Activated naive CD4-positive, alpha-beta T cell (primary cell): ENCODE results near the gene SGSM1.

Experiments used
- DNase-seq, 4 experiments: peaks; one replicate each; lab custom pipeline; 2025; lab: John Stamatoyannopoulos, UW

SGSM1 gene

GRCh38 chr22:24806663-24807001, 621 bp downstream of the SGSM1 start:
- no peak for DNase-seq

- no peak for DNase-seq
Measured at GRCh38 chr22:24807284-24807950, 1.4 kb downstream of the SGSM1 start.

GRCh38 chr22:24809331-24809730, 3.3 kb downstream of the SGSM1 start:
- DNase-seq: no peak

- DNase-seq: no peak
Measured at GRCh38 chr22:24810043-24810749, 4.2 kb downstream of the SGSM1 start.

GRCh38 chr22:24812950-24813775, 7.2 kb downstream of the SGSM1 start:
- no peak for DNase-seq

GRCh38 chr22:24813861-24814770, 8.1 kb downstream of the SGSM1 start:
- DNase-seq: no peak

- no peak for DNase-seq
Measured at GRCh38 chr22:24816806-24817205, 10.8 kb downstream of the SGSM1 start.

GRCh38 chr22:24819487-24819886, 13.5 kb downstream of the SGSM1 start:
- no peak for DNase-seq

GRCh38 chr22:24819911-24820461, 14.0 kb downstream of the SGSM1 start:
- no peak for DNase-seq

- no peak for DNase-seq
Measured at GRCh38 chr22:24822471-24822870, 16.5 kb downstream of the SGSM1 start.

- DNase-seq: no peak
Measured at GRCh38 chr22:24823787-24824186, 17.8 kb downstream of the SGSM1 start.

GRCh38 chr22:24824250-24824649, 18.2 kb downstream of the SGSM1 start:
- no peak for DNase-seq

- no peak for DNase-seq
Measured at GRCh38 chr22:24824915-24825314, 18.9 kb downstream of the SGSM1 start.

- DNase-seq: no peak
Measured at GRCh38 chr22:24826710-24827285, 20.8 kb downstream of the SGSM1 start.

GRCh38 chr22:24827296-24827695, 21.3 kb downstream of the SGSM1 start:
- no peak for DNase-seq

GRCh38 chr22:24830205-24830979, 24.4 kb downstream of the SGSM1 start:
- no peak for DNase-seq

GRCh38 chr22:24831687-24832086, 25.7 kb downstream of the SGSM1 start:
- no peak for DNase-seq

- no peak for DNase-seq
Measured at GRCh38 chr22:24833881-24834495, 28.0 kb downstream of the SGSM1 start.

- DNase-seq: no peak
Measured at GRCh38 chr22:24834845-24835570, 29.0 kb downstream of the SGSM1 start.
